ENCODE measurements around the gene RIT2. TPM values are rescaled to one million over a fixed set of nuclear protein-coding genes. Genes with fewer than 3 reads are reported as not detected.

RIT2 gene
- total RNA-seq, 1 experiment from 2014 or later: 1.5 TPM

DNA sequence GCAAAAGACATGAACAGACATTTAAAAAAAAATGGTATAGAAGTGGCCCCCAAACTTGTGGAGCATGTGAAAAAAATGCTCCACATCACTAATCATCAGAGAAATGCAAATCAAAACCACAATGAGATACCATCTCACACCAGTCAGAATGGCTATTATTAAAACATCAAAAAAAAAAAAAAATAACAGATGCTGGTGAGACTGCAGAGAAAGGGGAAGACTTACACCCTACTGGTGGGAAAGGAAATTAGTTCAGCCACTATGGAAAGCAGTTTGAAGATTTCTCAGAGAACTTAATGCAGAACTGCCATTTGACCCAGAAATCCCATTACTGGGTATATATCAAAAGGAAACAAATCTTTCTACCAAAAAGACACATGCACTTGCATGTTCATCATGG lies 164.8 kb downstream of the RIT2 start:
- Mint-ChIP-seq H3K4me3 (no peak overlapping the region), H3K27me3 (ENCODE audit: low read depth) (no peaks in the 10 kb centered on the region), H3K36me3 (no peaks in the 10 kb centered on the region), H3K9me3 (peaks cover 18% of the 10 kb centered on the region), H3K4me1 (no peaks in the 10 kb centered on the region), H3K27ac (no peak overlapping the region)
- CTCF ChIA-PET: no interaction called here
- no peak for ATAC-seq
- TF ChIP-seq NR3C1 (CRISPR knock-in tag; conservative IDR thresholded peaks at IDR 0.05; ENCODE audit: low read depth) (no peak), TCF7 (CRISPR knock-in tag; IDR thresholded peaks at IDR 0.05; ENCODE audit: low read depth) (no peak), TP53 (CRISPR knock-in tag; IDR thresholded peaks at IDR 0.05) (no peak), ZNF317 (CRISPR knock-in tag; IDR thresholded peaks at IDR 0.05; ENCODE audit: borderline replicate concordance, low read depth) (no peak), MXD4 (CRISPR knock-in tag; IDR thresholded peaks at IDR 0.05; ENCODE audit: borderline replicate concordance) (no peak), KAT7 (CRISPR knock-in tag; IDR thresholded peaks at IDR 0.05; ENCODE audit: borderline replicate concordance) (no peak), HMGA2 (CRISPR knock-in tag; IDR thresholded peaks at IDR 0.05) (no peak), CBFB (CRISPR knock-in tag; IDR thresholded peaks at IDR 0.05; ENCODE audit: low read depth) (no peak), FOXP1 (CRISPR knock-in tag; IDR thresholded peaks at IDR 0.05; ENCODE audit: borderline replicate concordance) (no peak), EMX1 (CRISPR knock-in tag; IDR thresholded peaks at IDR 0.05) (no peak), ZNF121 (CRISPR knock-in tag; IDR thresholded peaks at IDR 0.05) (no peak), GABPB1 (CRISPR knock-in tag; IDR thresholded peaks at IDR 0.05) (no peak), IRF2 (CRISPR knock-in tag; IDR thresholded peaks at IDR 0.05; ENCODE audit: borderline replicate concordance, low read depth) (no peak), JUN (CRISPR knock-in tag; IDR thresholded peaks at IDR 0.05) (no peak), SP1 (CRISPR knock-in tag; conservative IDR thresholded peaks at IDR 0.05) (no peak), ZBTB21 (CRISPR knock-in tag; IDR thresholded peaks at IDR 0.05; ENCODE audit: borderline replicate concordance) (no peak), RELA (CRISPR knock-in tag; IDR thresholded peaks at IDR 0.05; ENCODE audit: borderline replicate concordance) (no peak)
- TF ChIP-seq, protein P1, sequence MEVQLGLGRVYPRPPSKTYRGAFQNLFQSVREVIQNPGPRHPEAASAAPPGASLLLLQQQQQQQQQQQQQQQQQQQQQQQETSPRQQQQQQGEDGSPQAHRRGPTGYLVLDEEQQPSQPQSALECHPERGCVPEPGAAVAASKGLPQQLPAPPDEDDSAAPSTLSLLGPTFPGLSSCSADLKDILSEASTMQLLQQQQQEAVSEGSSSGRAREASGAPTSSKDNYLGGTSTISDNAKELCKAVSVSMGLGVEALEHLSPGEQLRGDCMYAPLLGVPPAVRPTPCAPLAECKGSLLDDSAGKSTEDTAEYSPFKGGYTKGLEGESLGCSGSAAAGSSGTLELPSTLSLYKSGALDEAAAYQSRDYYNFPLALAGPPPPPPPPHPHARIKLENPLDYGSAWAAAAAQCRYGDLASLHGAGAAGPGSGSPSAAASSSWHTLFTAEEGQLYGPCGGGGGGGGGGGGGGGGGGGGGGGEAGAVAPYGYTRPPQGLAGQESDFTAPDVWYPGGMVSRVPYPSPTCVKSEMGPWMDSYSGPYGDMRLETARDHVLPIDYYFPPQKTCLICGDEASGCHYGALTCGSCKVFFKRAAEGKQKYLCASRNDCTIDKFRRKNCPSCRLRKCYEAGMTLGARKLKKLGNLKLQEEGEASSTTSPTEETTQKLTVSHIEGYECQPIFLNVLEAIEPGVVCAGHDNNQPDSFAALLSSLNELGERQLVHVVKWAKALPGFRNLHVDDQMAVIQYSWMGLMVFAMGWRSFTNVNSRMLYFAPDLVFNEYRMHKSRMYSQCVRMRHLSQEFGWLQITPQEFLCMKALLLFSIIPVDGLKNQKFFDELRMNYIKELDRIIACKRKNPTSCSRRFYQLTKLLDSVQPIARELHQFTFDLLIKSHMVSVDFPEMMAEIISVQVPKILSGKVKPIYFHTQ (CRISPR knock-in tag; IDR thresholded peaks at IDR 0.05): no peak
- TF ChIP-seq, protein P2, sequence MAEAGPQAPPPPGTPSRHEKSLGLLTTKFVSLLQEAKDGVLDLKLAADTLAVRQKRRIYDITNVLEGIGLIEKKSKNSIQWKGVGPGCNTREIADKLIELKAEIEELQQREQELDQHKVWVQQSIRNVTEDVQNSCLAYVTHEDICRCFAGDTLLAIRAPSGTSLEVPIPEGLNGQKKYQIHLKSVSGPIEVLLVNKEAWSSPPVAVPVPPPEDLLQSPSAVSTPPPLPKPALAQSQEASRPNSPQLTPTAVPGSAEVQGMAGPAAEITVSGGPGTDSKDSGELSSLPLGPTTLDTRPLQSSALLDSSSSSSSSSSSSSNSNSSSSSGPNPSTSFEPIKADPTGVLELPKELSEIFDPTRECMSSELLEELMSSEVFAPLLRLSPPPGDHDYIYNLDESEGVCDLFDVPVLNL (CRISPR knock-in tag; IDR thresholded peaks at IDR 0.05; ENCODE audit: borderline replicate concordance, low read depth): no peak
- TF ChIP-seq, protein P3, sequence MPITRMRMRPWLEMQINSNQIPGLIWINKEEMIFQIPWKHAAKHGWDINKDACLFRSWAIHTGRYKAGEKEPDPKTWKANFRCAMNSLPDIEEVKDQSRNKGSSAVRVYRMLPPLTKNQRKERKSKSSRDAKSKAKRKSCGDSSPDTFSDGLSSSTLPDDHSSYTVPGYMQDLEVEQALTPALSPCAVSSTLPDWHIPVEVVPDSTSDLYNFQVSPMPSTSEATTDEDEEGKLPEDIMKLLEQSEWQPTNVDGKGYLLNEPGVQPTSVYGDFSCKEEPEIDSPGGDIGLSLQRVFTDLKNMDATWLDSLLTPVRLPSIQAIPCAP (CRISPR knock-in tag; IDR thresholded peaks at IDR 0.05): no peak
- POLR2A ChIA-PET: no interaction called here
- no peak for DNase-seq (ENCODE audit: low spot score)

DNA sequence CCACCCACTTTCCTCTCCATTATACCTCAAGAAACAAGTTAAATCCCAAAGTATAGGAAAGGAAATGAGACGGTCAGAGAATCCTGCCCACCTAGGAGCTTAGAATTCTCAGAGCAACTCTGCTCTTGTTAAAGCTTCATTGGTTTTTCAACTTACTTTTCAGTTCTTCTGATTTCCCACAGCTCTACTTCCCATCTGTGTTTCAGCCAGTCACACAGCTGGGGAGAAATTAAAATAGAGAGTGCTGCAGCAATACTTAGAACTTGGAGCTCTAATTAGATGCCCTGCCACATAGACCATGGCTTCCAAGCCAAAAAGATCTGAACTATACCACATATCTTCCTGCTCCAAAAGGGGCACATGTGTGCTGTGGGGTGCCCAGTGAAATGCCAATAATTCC lies 166.7 kb downstream of the RIT2 start:
- Mint-ChIP-seq H3K27me3 (ENCODE audit: low read depth) (no peaks in the 10 kb centered on the region), H3K27ac (no peak overlapping the region), H3K4me3 (no peak overlapping the region), H3K9me3 (peaks cover 23% of the 10 kb centered on the region), H3K4me1 (peaks cover 5% of the 10 kb centered on the region), H3K36me3 (peaks cover under 1% of the 10 kb centered on the region; the same call in 1 of the 2 replicates)
- TF ChIP-seq, protein P4, sequence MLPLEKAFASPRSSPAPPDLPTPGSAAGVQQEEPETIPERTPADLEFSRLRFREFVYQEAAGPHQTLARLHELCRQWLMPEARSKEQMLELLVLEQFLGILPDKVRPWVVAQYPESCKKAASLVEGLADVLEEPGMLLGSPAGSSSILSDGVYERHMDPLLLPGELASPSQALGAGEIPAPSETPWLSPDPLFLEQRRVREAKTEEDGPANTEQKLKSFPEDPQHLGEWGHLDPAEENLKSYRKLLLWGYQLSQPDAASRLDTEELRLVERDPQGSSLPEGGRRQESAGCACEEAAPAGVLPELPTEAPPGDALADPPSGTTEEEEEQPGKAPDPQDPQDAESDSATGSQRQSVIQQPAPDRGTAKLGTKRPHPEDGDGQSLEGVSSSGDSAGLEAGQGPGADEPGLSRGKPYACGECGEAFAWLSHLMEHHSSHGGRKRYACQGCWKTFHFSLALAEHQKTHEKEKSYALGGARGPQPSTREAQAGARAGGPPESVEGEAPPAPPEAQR (CRISPR knock-in tag; IDR thresholded peaks at IDR 0.05): no peak
- TF ChIP-seq OVOL2 (CRISPR knock-in tag; IDR thresholded peaks at IDR 0.05; ENCODE audit: borderline replicate concordance): no peak
- TF ChIP-seq NFE2L1 (CRISPR knock-in tag; IDR thresholded peaks at IDR 0.05): no peak
- TF ChIP-seq JUN (CRISPR knock-in tag; IDR thresholded peaks at IDR 0.05): no peak
- TF ChIP-seq, protein P5, sequence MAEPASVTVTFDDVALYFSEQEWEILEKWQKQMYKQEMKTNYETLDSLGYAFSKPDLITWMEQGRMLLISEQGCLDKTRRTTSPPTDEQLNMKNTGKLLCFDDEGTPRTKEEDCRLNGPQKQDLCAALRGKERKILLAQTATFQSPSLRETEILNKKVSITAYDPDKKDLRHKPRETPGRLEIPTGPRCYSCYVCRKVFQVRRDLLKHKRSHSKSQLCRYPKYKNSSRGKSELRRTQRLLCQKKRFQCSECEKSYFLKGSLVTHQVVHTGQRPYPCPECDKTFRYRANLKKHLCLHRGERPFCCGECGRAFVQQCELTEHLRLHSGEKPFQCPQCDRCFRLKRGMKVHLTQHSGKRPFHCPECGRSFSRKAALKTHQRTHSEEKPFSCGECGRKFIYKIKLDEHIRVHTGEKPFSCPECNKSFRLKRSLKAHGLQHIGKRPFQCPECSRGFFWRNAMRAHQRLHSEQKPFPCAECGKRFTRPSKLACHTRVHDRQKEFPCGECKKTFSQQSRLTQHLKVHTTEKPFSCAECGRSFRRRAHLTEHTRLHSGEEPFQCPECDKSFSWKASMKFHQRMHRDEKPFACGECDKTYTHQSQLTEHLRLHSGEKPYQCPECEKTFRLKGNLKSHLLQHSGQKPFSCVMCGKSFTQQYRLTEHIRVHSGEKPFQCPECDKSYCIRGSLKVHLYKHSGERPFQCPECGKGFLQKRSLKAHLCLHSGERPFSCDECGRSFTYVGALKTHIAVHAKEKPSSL (CRISPR knock-in tag; conservative IDR thresholded peaks at IDR 0.05): no peak
- ATAC-seq: no peak
- DNase-seq (ENCODE audit: low spot score): no peak
- ChIA-PET CTCF (no interaction called here), POLR2A (no interaction called here)

Data from WTC11 (cell line).